ENCODE measurements around the gene B3GNT5.
A peak's percentile ranks its signal among the peaks of the same experiment; 100 is the strongest.
"Not testable (repeated sequence)": the region's sequence is repeated elsewhere in the genome, so short reads cannot be mapped to it uniquely, and the experiment has no call there.

Gene B3GNT5

GRCh38 chr3:183226333-183226890, 26.6 kb upstream of the B3GNT5 start:
- no peak for DNase-seq
- no peaks in the 10 kb centered on the region for H3K27me3 ChIP-seq
- TF ChIP-seq CTCF (IDR thresholded peaks at IDR 0.05; ENCODE audit: low read depth, low read length), result no peak
- no peaks in the 10 kb centered on the region for H3K9me3 ChIP-seq
- H3K4me3 ChIP-seq (ENCODE audit: low read depth, low read length), result no peak overlapping the region
- no peaks in the 10 kb centered on the region for H3K36me3 ChIP-seq
- H3K4me1 ChIP-seq, result no peaks in the 10 kb centered on the region

GRCh38 chr3:183227586-183227985, 25.5 kb upstream of the B3GNT5 start:
- no peak for DNase-seq
- Histone ChIP-seq H3K36me3 (no peaks in the 10 kb centered on the region), H3K27me3 (no peaks in the 10 kb centered on the region), H3K4me3 (ENCODE audit: low read depth, low read length) (no peak overlapping the region), H3K9me3 (no peaks in the 10 kb centered on the region), H3K4me1 (no peaks in the 10 kb centered on the region)
- no peak for TF ChIP-seq CTCF (IDR thresholded peaks at IDR 0.05; ENCODE audit: low read depth, low read length)

GRCh38 chr3:183229178-183229577, 23.9 kb upstream of the B3GNT5 start:
- DNase-seq, result no peak
- no peak overlapping the region for H3K4me3 ChIP-seq (ENCODE audit: low read depth, low read length)
- H3K36me3 ChIP-seq, result no peaks in the 10 kb centered on the region
- H3K4me1 ChIP-seq, result no peaks in the 10 kb centered on the region
- no peaks in the 10 kb centered on the region for H3K27me3 ChIP-seq
- no peaks in the 10 kb centered on the region for H3K9me3 ChIP-seq
- TF ChIP-seq CTCF (IDR thresholded peaks at IDR 0.05; ENCODE audit: low read depth, low read length), result no peak

GRCh38 chr3:183230251-183230650, 22.8 kb upstream of the B3GNT5 start:
- H3K4me3 ChIP-seq (ENCODE audit: low read depth, low read length); H3K4me1 ChIP-seq; H3K36me3 ChIP-seq; H3K9me3 ChIP-seq; H3K27me3 ChIP-seq; DNase-seq: not testable (repeated sequence)

- TF ChIP-seq CTCF (IDR thresholded peaks at IDR 0.05; ENCODE audit: low read depth, low read length), result no peak
- Histone ChIP-seq H3K4me1 (no peaks in the 10 kb centered on the region), H3K36me3 (no peaks in the 10 kb centered on the region), H3K27me3 (no peaks in the 10 kb centered on the region), H3K4me3 (ENCODE audit: low read depth, low read length) (no peak overlapping the region), H3K9me3 (no peaks in the 10 kb centered on the region)
- DNase-seq, result no peak
These were observed 22.2 kb upstream of the B3GNT5 start for GRCh38 chr3:183230826-183231225.

GRCh38 chr3:183233966-183234365, 19.1 kb upstream of the B3GNT5 start:
- no peaks in the 10 kb centered on the region for H3K4me1 ChIP-seq
- no peaks in the 10 kb centered on the region for H3K9me3 ChIP-seq
- TF ChIP-seq CTCF (IDR thresholded peaks at IDR 0.05; ENCODE audit: low read depth, low read length), result no peak
- H3K4me3 ChIP-seq (ENCODE audit: low read depth, low read length), result no peak overlapping the region
- H3K27me3 ChIP-seq, result no peaks in the 10 kb centered on the region
- H3K36me3 ChIP-seq, result no peaks in the 10 kb centered on the region
- DNase-seq, result no peak

GRCh38 chr3:183239046-183239445, 14.0 kb upstream of the B3GNT5 start:
- TF ChIP-seq CTCF (IDR thresholded peaks at IDR 0.05; ENCODE audit: low read depth, low read length), result no peak
- Histone ChIP-seq H3K27me3 (no peaks in the 10 kb centered on the region), H3K4me3 (ENCODE audit: low read depth, low read length) (peak overlapping the region; percentile 24), H3K36me3 (no peaks in the 10 kb centered on the region), H3K9me3 (no peaks in the 10 kb centered on the region), H3K4me1 (no peaks in the 10 kb centered on the region)
- DNase-seq, result no peak
